ENCODE results near the gene SLC33A1. TPM values are rescaled to one million over a fixed set of nuclear protein-coding genes. Genes with fewer than 3 reads are reported as not detected.

The SLC33A1 gene
- total and polyA plus RNA-seq, 2 of the 8 experiments (the other 6 are each of a cell fraction or from before 2014, with no cell fraction given) = 15.6 to 24.2 TPM

GRCh38 chr3:155895379-155895900 lies 41.2 kb upstream of the SLC33A1 start:
- H3K23ac ChIP-seq (ENCODE audit: insufficient read length) = no peak overlapping the region
- CTCF ChIA-PET (ENCODE audit: partially characterized antibody) = interaction anchor here (1.1 to 2.0 kb wide), 3 partner anchors 12 to 89 kb away, joined by 3 to 7 read pairs (median 5); partner anchors contain the start of gene C3orf33
- H2BK5ac ChIP-seq (ENCODE audit: low read depth, low read length) = no peak overlapping the region

More at GRCh38 chr3:155895379-155895900, 41.2 kb upstream of the SLC33A1 start:
- Histone ChIP-seq H2BK12ac (ENCODE audit: low read depth, low read length) (no peak overlapping the region), H3K4me2 (ENCODE audit: insufficient read depth in 1 of 2, low read depth in 2 of 2, low read length in 2 of 2) (no peak overlapping the region), H3K79me1 (ENCODE audit: low read depth, low read length) (0 out of 2 replicates have a peak, but pooled peaks cover 2% of the 10 kb centered on the region), H3K27me3 (replicated peaks in 1 of 4; ENCODE audit: control insufficient read depth in 3 of 4, extremely low read depth in 1 of 4, insufficient read depth in 3 of 4, low read length in 3 of 4) (no peaks in the 10 kb centered on the region), H3K4me3 (ENCODE audit: extremely low read depth in 1 of 4, insufficient read depth in 2 of 4, low read depth in 3 of 4, low read length in 4 of 4) (no peak overlapping the region), H2BK20ac (ENCODE audit: low read length) (no peak overlapping the region), H4K20me1 (replicated peaks in 1 of 2; ENCODE audit: control insufficient read depth in 1 of 2, insufficient read depth in 2 of 2, low read length in 2 of 2) (peaks cover 3 to 4% of the 10 kb centered on the region in 2 experiments), H2AK5ac (ENCODE audit: low read depth, low read length) (no peak overlapping the region), H3K4me1 (replicated peaks in 1 of 4; ENCODE audit: control insufficient read depth in 3 of 4, insufficient read depth in 4 of 4, low read length in 3 of 4) (no peaks in the 10 kb centered on the region), H3K23me2 (ENCODE audit: low read depth, low read length) (no peaks in the 10 kb centered on the region), H3K9ac (replicated peaks in 1 of 4; ENCODE audit: extremely low read depth in 1 of 4, low read depth in 3 of 4, low read length in 3 of 4) (no peak overlapping the region), H2AFZ (ENCODE audit: low read length) (no peak overlapping the region), H2BK120ac (replicated peaks; ENCODE audit: low read depth, low read length) (no peak overlapping the region), H3K14ac (ENCODE audit: insufficient read length) (no peak overlapping the region), H3K56ac (replicated peaks; ENCODE audit: insufficient read length, low read depth, low read length) (no peak overlapping the region), H4K91ac (replicated peaks; ENCODE audit: insufficient read length, low read length) (no peak overlapping the region), H3K9me3 (ENCODE audit: insufficient read depth in 2 of 2, low read depth in 1 of 2, low read length in 1 of 2) (no peaks in the 10 kb centered on the region), H3K79me2 (ENCODE audit: control insufficient read depth in 1 of 2, insufficient read depth in 2 of 2, low read length in 2 of 2) (peaks cover 0 to 28% of the 10 kb centered on the region in 2 experiments; a peak in 2 of 4 replicates), H3K27ac (ENCODE audit: low read depth, low read length) (no peak overlapping the region), H3K18ac (ENCODE audit: extremely low read depth, low read length) (no peak overlapping the region), H4K8ac (ENCODE audit: extremely low read depth, insufficient read depth, low read length) (no peak overlapping the region), H3K4ac (replicated peaks; ENCODE audit: insufficient read length, low read depth, low read length) (no peak overlapping the region), H2BK15ac (ENCODE audit: low read length) (no peak overlapping the region), H4K5ac (ENCODE audit: insufficient read length, low read depth, low read length) (no peak overlapping the region), H3K36me3 (ENCODE audit: control insufficient read depth in 2 of 4, insufficient read depth in 4 of 4, low read length in 3 of 4) (peaks cover 0 to 50% (median 24%) of the 10 kb centered on the region in 4 experiments; a peak in 7 of 8 replicates)
- 97% methylated on average over 7 of the region's 7 CpGs; no CpG with 5 or more reads in 1 of the 2 experiments for WGBS, 2 experiments (ENCODE audit: extremely low coverage in 1 of 2, insufficient coverage in 1 of 2, insufficient read length in 1 of 2, insufficient replicate concordance in 2 of 2, low coverage in 1 of 2, low lambda C conversion rate in 2 of 2, missing lambda C conversion rate in 1 of 2)
- POLR2A ChIA-PET (ENCODE audit: partially characterized antibody) = no interaction called here
- DNase-seq (ENCODE audit: low read depth in 1 of 2, low spot score in 2 of 2) (no peak), FAIRE-seq (no peak)
- TF ChIP-seq KDM4A (IDR thresholded peaks at IDR 0.05; ENCODE audit: low read depth, low read length, severe bottlenecking) = no peak
- TF ChIP-seq EGR1 (IDR thresholded peaks at IDR 0.05; ENCODE audit: borderline replicate concordance, low read depth, low read length) = no peak
- TF ChIP-seq EP300 (IDR thresholded peaks at IDR 0.05; ENCODE audit: borderline replicate concordance in 1 of 2, low read depth in 2 of 2, low read length in 2 of 2) = no peak
- no peak for TF ChIP-seq SP4 (IDR thresholded peaks at IDR 0.05; ENCODE audit: low read length)
- no peak for TF ChIP-seq NANOG (IDR thresholded peaks at IDR 0.05; ENCODE audit: insufficient read depth, low read depth, low read length, poor library complexity, severe bottlenecking)
- TF ChIP-seq CBX5 (IDR thresholded peaks at IDR 0.05; ENCODE audit: low read depth, low read length) = no peak
